ENCODE data around the gene ALKBH3. TPM values are rescaled to one million over a fixed set of nuclear protein-coding genes. Genes with fewer than 3 reads are reported as not detected.

ALKBH3 gene
- total and polyA plus RNA-seq, 2 donors (not counting 3 experiments of a cell fraction or from before 2014, with no cell fraction given): 28.0 to 34.7 TPM

- BruUV-seq (replicated peaks): no TSS peak
- H3K9ac ChIP-seq (replicated peaks; ENCODE audit: extremely low read depth, insufficient read depth, low read length): no peak overlapping the region
- no peaks in the 10 kb centered on the region for H3K9me3 ChIP-seq (replicated peaks; ENCODE audit: control insufficient read depth, insufficient read depth, low read length)
- no peak overlapping the region for H2AFZ ChIP-seq (ENCODE audit: low read depth, low read length)
- POLR2A ChIA-PET: interaction anchor here (1.5 kb wide), 1 partner anchor 43 kb away, joined by 4 read pairs; the partner anchor contains the start of gene C11orf96
- H3K27ac ChIP-seq (ENCODE audit: insufficient read depth, low read depth, low read length): peak overlapping the region; percentile 88
- CTCF ChIA-PET: interaction anchor here (1.4 to 2.1 kb wide), 4 partner anchors 10 to 46 kb away, joined by 3 to 11 read pairs (median 8); no protein-coding TSS in a partner anchor
- dilution Hi-C loops (cut with MboI; ENCODE audit: extremely low pct_ligation_motif_present, low sequenced_read_pairs): no loop called here
- no peak for DNase-seq (ENCODE audit: low read depth, low spot score)
- peaks cover 0 to 10% of the 10 kb centered on the region in 2 experiments for H3K36me3 ChIP-seq (ENCODE audit: control insufficient read depth in 2 of 2, extremely low read depth in 1 of 2, insufficient read depth in 2 of 2, low read length in 2 of 2)
- intact Hi-C loops (cut with micrococcal nuclease): no loop called here
- no peaks in the 10 kb centered on the region for H4K20me1 ChIP-seq (replicated peaks; ENCODE audit: control insufficient read depth, extremely low read depth, insufficient read depth, low read length)
- no peaks in the 10 kb centered on the region for H3K27me3 ChIP-seq (ENCODE audit: control insufficient read depth in 2 of 2, insufficient read depth in 2 of 2, low read length in 2 of 2)
- no peaks in the 10 kb centered on the region for H3K9me1 ChIP-seq (replicated peaks; ENCODE audit: control insufficient read depth, extremely low read depth, insufficient read depth, low read length)
- peaks cover 15% of the 10 kb centered on the region for H3K4me1 ChIP-seq (ENCODE audit: control insufficient read depth, extremely low read depth, insufficient read depth, low read length)
- H3K4me3 ChIP-seq (replicated peaks in 1 of 3; ENCODE audit: insufficient read depth in 1 of 3, low read depth in 1 of 3, low read length in 3 of 3): no peak overlapping the region
- TF ChIP-seq CTCF (IDR thresholded peaks at IDR 0.05; ENCODE audit: extremely low read depth in 1 of 2, insufficient read depth in 1 of 2, low read depth in 1 of 2, low read length in 2 of 2): no peak
- no peak for TF ChIP-seq GATA2 (IDR thresholded peaks at IDR 0.05; ENCODE audit: insufficient read depth, insufficient read length, low read depth, low read length)
- no peak for TF ChIP-seq MAX (IDR thresholded peaks at IDR 0.05; ENCODE audit: insufficient read depth, insufficient read length)
- TF ChIP-seq EZH2 (IDR thresholded peaks at IDR 0.05; ENCODE audit: borderline replicate concordance, low read depth, low read length, severe bottlenecking): no peak
- TF ChIP-seq MYC (IDR thresholded peaks at IDR 0.05; ENCODE audit: low read depth, low read length): no peak
- no peak for TF ChIP-seq POLR2AphosphoS5 (IDR thresholded peaks at IDR 0.05; ENCODE audit: insufficient read depth, low read depth, low read length)
- TF ChIP-seq JUN (IDR thresholded peaks at IDR 0.05; ENCODE audit: borderline replicate concordance, insufficient read depth, insufficient read length, low read depth): no peak
- no peak for TF ChIP-seq POLR2A (IDR thresholded peaks at IDR 0.05; ENCODE audit: low read depth, low read length)
- no peak for TF ChIP-seq FOS (IDR thresholded peaks at IDR 0.05; ENCODE audit: borderline replicate concordance, insufficient read depth, low read length)
- FAIRE-seq: no peak
- H3K79me2 ChIP-seq (ENCODE audit: control insufficient read depth, insufficient read depth, low read length): no peaks in the 10 kb centered on the region
- H3K4me2 ChIP-seq (ENCODE audit: insufficient read depth, low read length): peak overlapping the region; percentile 23
Observed at GRCh38 chr11:43899094-43899493, 18.5 kb downstream of the ALKBH3 start.

Measured in endothelial cell of umbilical vein (primary cell).